Prostate gland (tissue), 2 donors: ENCODE results near the gene ETS2. TPM values are rescaled to one million over a fixed set of nuclear protein-coding genes. Genes with fewer than 3 reads are reported as not detected.
A peak's percentile ranks its signal among the peaks of the same experiment; 100 is the strongest.

Experiments used
- DNase-seq: peaks from one replicate; pipeline ENCODE4 v3.0.0-alpha.2; 2019; ENCODE audit warnings: low spot score
- H3K27ac ChIP-seq, 2 donors: fragments of 200-600 bp; sonication (generic); 2 replicates each; pipeline ENCODE4 v1.5.1; 2017 to 2019
- H3K27me3 ChIP-seq: fragments of 200-600 bp; sonication (generic); replicated peaks from 2 replicates; pipeline ENCODE4 v1.5.1; 2019; ENCODE audit not compliant: insufficient read depth
- H3K36me3 ChIP-seq, 2 donors: fragments of 200-600 bp; sonication (generic); 1 replicate in 1 of 2; 2 replicates in 1 of 2; pipeline versions ENCODE4 v1.5.1 to v1.8.1; 2017 to 2019
- H3K4me1 ChIP-seq: fragments of 200-600 bp; sonication (generic); replicated peaks from 2 replicates; pipeline ENCODE4 v1.5.1; 2019
- H3K4me3 ChIP-seq, 2 donors: fragments of 200-600 bp; sonication (generic); 2 replicates each; pipeline ENCODE4 v1.5.1; 2017 to 2019
- H3K9me3 ChIP-seq: fragments of 200-600 bp; sonication (generic); 2 replicates; pipeline ENCODE4 v1.5.1; 2017
- CTCF ChIP-seq, 4 experiments: fragments of 200-600 bp in 2 of 4; fragments of 450-650 bp in 2 of 4; sonication (generic) in 2 of 4; IDR thresholded peaks; 1 replicate in 3 of 4; 2 replicates in 1 of 4; pipeline ENCODE4 v1.5.1; 2016 to 2019; ENCODE audit warnings: antibody characterized with exemption in 4 of 4, mild to moderate bottlenecking in 2 of 4, moderate library complexity in 2 of 4
- POLR2A ChIP-seq: fragments of 450-650 bp; IDR thresholded peaks from one replicate; pipeline ENCODE4 v1.6.1; 2016; ENCODE audit warnings: antibody characterized with exemption, mild to moderate bottlenecking
- POLR2AphosphoS5 ChIP-seq: sonication (generic); formaldehyde crosslinking; IDR thresholded peaks from one replicate; pipeline ENCODE4 v1.6.1; 2017; ENCODE audit warnings: antibody characterized with exemption
- WGBS: methylation state at CpG from one replicate; pipeline ENCODE4 v1.1.5; 2018; 5-methylcytosine and 5-hydroxymethylcytosine counted together
- intact Hi-C: fragments of 100-400 bp; cut with DNase I; formaldehyde crosslinking; loops from one replicate; pipeline ENCODE4 v1.14.2; 2022
- total RNA-seq, 2 donors: library from RNA; depleted of rRNA; stranded (reverse); fragments of >200 nt; gene quantifications; one replicate each; pipeline ENCODE4 v1.1.0, GENCODE V29; 2016

ETS2 gene
- total RNA-seq, 2 donors from 2014 or later = 53.3 to 80.2 TPM

GRCh38 chr21:38788275-38788905 is 17.3 kb upstream of the ETS2 start:
- WGBS = 54% methylated on average over 4 of the region's 4 CpGs
- peak overlapping the region in 1 of 2 donors; percentile 49 for H3K27ac ChIP-seq

GRCh38 chr21:38789275-38789674 is 16.5 kb upstream of the ETS2 start:
- TF ChIP-seq POLR2A = no peak
- no peak for TF ChIP-seq CTCF (IDR thresholded peaks at IDR 0.05)
- no peak for TF ChIP-seq POLR2AphosphoS5
- no peak for DNase-seq
- intact Hi-C loops = no loop called here
- Histone ChIP-seq H3K27ac (no peak overlapping the region), H3K4me3 (no peak overlapping the region), H3K36me3 (no peaks in the 10 kb centered on the region), H3K9me3 (no peaks in the 10 kb centered on the region), H3K4me1 (no peaks in the 10 kb centered on the region), H3K27me3 (no peaks in the 10 kb centered on the region)
- WGBS = 93% methylated on average over 3 of the region's 3 CpGs

More at GRCh38 chr21:38788275-38788905, 17.3 kb upstream of the ETS2 start:
- TF ChIP-seq POLR2AphosphoS5 = no peak
- no peak for TF ChIP-seq CTCF (IDR thresholded peaks at IDR 0.05)
- TF ChIP-seq POLR2A = no peak
- intact Hi-C loops = no loop called here
- no peak for DNase-seq
- H3K4me1 ChIP-seq = no peaks in the 10 kb centered on the region
- H3K4me3 ChIP-seq = no peak overlapping the region
- no peaks in the 10 kb centered on the region for H3K36me3 ChIP-seq
- no peaks in the 10 kb centered on the region for H3K9me3 ChIP-seq
- no peaks in the 10 kb centered on the region for H3K27me3 ChIP-seq

- WGBS = 80% methylated on average over 7 of the region's 7 CpGs
- TF ChIP-seq POLR2AphosphoS5 (no peak), CTCF (IDR thresholded peaks at IDR 0.05) (no peak), POLR2A (no peak)
Measured at GRCh38 chr21:38790059-38790458, 15.7 kb upstream of the ETS2 start.

GRCh38 chr21:38790961-38791360 is 14.8 kb upstream of the ETS2 start:
- Histone ChIP-seq H3K36me3 (no peaks in the 10 kb centered on the region), H3K27ac (no peak overlapping the region), H3K27me3 (no peaks in the 10 kb centered on the region), H3K4me1 (no peaks in the 10 kb centered on the region), H3K9me3 (no peaks in the 10 kb centered on the region), H3K4me3 (no peak overlapping the region)
- TF ChIP-seq POLR2AphosphoS5 (no peak), CTCF (IDR thresholded peaks at IDR 0.05) (no peak), POLR2A (no peak)
- DNase-seq = no peak
- intact Hi-C loops = no loop called here
- WGBS = 76% methylated on average over 4 of the region's 4 CpGs

More at GRCh38 chr21:38790059-38790458, 15.7 kb upstream of the ETS2 start:
- Histone ChIP-seq H3K36me3 (no peaks in the 10 kb centered on the region), H3K4me3 (no peak overlapping the region), H3K4me1 (no peaks in the 10 kb centered on the region), H3K27me3 (no peaks in the 10 kb centered on the region), H3K27ac (no peak overlapping the region), H3K9me3 (no peaks in the 10 kb centered on the region)
- DNase-seq = no peak
- intact Hi-C loops = no loop called here
